GM23248 (cell line): ENCODE results near the gene HIC1.

Experiments used
- EZH2 ChIP-seq: fragments of 200-600 bp; sonication (generic); IDR thresholded peaks from 2 replicates; pipeline ENCODE4 v1.6.1; 2018; ENCODE audit warnings: antibody characterized with exemption, mild to moderate bottlenecking; ENCODE audit not compliant: insufficient read depth, poor library complexity, severe bottlenecking
- EZH2phosphoT487 ChIP-seq: fragments of 200-600 bp; sonication (generic); IDR thresholded peaks from 2 replicates; pipeline ENCODE4 v1.6.1; 2018; ENCODE audit warnings: antibody characterized with exemption, moderate library complexity, mild to moderate bottlenecking, low read depth; ENCODE audit not compliant: insufficient read depth

GRCh38 chr17:2086306-2086705, 31.4 kb downstream of the HIC1 start:
- no peak for TF ChIP-seq EZH2phosphoT487
- no peak for TF ChIP-seq EZH2
